ENCODE results near the gene ZCCHC8.

DNA sequence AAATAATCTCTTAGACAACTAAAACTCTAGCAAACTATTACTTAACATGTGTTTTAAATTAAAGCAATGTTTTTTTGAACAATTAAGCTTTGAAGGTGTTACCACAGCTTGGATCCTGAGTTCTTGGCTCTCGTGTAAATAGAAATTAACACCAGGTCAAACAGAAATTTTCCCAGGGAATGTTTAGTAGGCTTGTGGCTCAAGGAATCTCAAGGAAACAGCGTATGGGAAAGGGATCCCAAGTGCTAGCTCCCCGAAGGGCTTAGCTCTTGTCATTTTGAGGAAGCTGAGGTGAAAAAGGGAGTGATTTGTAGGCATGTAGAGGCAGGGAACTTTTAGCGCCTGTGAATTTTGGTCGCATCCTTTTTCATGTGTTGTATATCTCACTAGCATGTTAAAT is 37.8 kb upstream of the ZCCHC8 start:
- no peak for TF ChIP-seq FOXA1 (IDR thresholded peaks at IDR 0.05)
- TF ChIP-seq BHLHE40 (IDR thresholded peaks at IDR 0.05; ENCODE audit: borderline replicate concordance) = no peak
- no peak for TF ChIP-seq CTBP1 (IDR thresholded peaks at IDR 0.05; ENCODE audit: borderline replicate concordance)
- TF ChIP-seq SUZ12 (IDR thresholded peaks at IDR 0.05) = no peak
- no peak for TF ChIP-seq HDGF (IDR thresholded peaks at IDR 0.05; ENCODE audit: borderline replicate concordance)
- no peak for TF ChIP-seq TARDBP (IDR thresholded peaks at IDR 0.05)
- TF ChIP-seq, protein P1, sequence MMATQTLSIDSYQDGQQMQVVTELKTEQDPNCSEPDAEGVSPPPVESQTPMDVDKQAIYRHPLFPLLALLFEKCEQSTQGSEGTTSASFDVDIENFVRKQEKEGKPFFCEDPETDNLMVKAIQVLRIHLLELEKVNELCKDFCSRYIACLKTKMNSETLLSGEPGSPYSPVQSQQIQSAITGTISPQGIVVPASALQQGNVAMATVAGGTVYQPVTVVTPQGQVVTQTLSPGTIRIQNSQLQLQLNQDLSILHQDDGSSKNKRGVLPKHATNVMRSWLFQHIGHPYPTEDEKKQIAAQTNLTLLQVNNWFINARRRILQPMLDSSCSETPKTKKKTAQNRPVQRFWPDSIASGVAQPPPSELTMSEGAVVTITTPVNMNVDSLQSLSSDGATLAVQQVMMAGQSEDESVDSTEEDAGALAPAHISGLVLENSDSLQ (IDR thresholded peaks at IDR 0.05) = no peak
- no peak for TF ChIP-seq LEF1 (IDR thresholded peaks at IDR 0.05; ENCODE audit: borderline replicate concordance)
- no peak for TF ChIP-seq NFRKB (IDR thresholded peaks at IDR 0.05)

All from HEK293T (cell line).